Metanephros (tissue), 1 donor: ENCODE data around the gene HASPIN. TPM values are rescaled to one million over a fixed set of nuclear protein-coding genes. Genes with fewer than 3 reads are reported as not detected.

ENCODE experiments used
- total RNA-seq: library from RNA; depleted of rRNA; stranded (reverse); fragments of >200 nt; gene quantifications from one replicate; pipeline ENCODE4 v1.2.3, GENCODE V29; 2014

Gene HASPIN
- 4.2 TPM for total RNA-seq

DNA sequence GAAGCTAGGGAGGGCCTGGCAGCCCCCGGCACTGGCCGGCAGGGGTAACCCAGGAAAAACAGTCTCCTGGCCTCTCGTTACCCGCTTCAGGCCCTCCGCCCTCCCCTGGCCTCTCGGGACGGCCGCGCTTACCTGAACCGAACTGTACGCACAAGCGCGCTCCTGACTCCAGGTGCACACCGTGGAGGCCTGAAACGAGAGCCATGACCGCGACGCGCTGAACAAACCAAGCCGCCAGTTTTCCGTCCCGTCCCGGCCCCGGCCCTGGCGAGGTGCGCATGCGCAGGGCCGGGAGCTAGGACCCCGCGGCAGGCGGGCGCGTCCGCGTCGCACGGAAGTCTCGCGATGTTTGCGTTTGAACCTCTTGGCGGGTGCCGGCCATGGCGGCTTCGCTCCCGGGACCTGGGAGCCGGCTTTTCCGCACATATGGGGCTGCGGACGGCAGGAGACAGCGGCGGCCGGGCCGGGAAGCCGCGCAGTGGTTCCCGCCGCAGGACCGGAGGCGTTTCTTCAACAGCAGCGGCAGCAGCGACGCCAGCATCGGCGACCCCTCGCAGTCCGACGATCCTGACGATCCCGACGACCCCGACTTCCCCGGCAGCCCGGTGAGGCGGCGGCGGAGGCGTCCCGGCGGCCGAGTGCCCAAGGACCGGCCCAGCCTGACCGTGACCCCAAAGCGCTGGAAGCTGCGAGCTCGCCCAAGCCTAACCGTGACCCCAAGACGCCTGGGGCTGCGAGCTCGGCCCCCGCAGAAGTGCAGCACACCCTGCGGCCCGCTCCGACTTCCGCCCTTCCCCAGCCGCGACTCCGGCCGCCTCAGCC is at the start of gene HASPIN:
Gene HASPIN (plus strand): TSS at position 348 of the 822 bp plus-strand sequence. CDS start 33 bp downstream, at position 381.

DNA sequence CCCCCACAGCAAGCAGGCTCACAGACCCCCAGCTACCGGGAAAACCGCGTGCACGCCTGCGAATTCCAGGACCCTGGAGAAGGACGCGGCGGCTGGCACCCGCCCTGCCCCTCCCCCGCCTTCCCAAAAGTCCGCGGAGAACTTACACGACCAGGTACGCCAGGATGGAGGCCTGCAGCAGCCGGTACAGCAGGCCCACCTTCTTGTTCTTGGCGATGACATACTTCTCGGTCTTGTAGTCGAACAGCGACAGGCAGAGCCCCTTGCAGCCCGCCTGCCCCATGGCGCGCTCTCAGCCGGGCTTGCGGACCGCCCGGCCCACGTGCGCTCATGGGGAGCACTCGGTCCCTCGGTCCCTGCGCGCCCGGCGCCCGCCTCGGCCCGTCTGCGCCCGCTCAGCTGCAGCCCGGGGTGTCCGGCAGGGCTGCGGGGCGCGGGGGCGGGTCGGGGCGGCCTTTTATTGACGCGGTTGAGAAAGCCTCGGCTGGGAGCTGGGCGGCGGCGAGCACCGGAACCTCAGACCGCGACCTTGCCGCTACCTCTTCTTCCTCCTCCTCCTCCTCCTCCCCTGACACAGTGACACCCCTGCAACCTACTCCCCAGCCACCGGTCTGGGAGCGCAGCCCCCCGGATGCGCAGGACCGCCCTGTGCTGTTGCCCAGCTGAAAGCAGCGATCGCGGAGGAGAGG is 27.8 kb upstream of the HASPIN start, which contains the start of gene P2RX5:
Gene P2RX5 (minus strand): TSS at position 433 of the 689 bp plus-strand sequence. CDS start 150 bp downstream, at position 283.

Other genes with a start within 250 kb of the HASPIN start
- gene ASPA, start 247.9 kb upstream of the HASPIN start, total RNA-seq: 19.1 TPM
- gene TRPV3, start 166.1 kb upstream of the HASPIN start, total RNA-seq: 0.64 TPM
- gene TRPV1, start 114.5 kb upstream of the HASPIN start, total RNA-seq: 11.6 TPM
- 22.8 TPM for gene SHPK, start 87.7 kb upstream of the HASPIN start, total RNA-seq
- gene CTNS, start 87.1 kb upstream of the HASPIN start, total RNA-seq: 20.3 TPM
- 77.0 TPM for gene TAX1BP3, start 55.3 kb upstream of the HASPIN start, total RNA-seq
- gene EMC6, start 55.1 kb upstream of the HASPIN start, total RNA-seq: 18.6 TPM
- gene P2RX5, start 27.7 kb upstream of the HASPIN start, total RNA-seq: 5.4 TPM
- 14.5 TPM for gene ITGAE, start 77.3 kb downstream of the HASPIN start, total RNA-seq
- gene NCBP3, start 122.3 kb downstream of the HASPIN start, total RNA-seq: 32.3 TPM
- 3.5 TPM for gene CAMKK1, start 169.2 kb downstream of the HASPIN start, total RNA-seq
- gene P2RX1, start 192.6 kb downstream of the HASPIN start, total RNA-seq: 4.3 TPM
- gene ATP2A3, start 240.5 kb downstream of the HASPIN start, total RNA-seq: 12.6 TPM